ENCODE data around the gene SETBP1. TPM values are rescaled to one million over a fixed set of nuclear protein-coding genes. Genes with fewer than 3 reads are reported as not detected.

The SETBP1 gene
- total and polyA plus RNA-seq, 9 of the 15 experiments (the other 6 are each of a cell fraction or from before 2014, with no cell fraction given) = under 0.01 to 0.13 (median 0.04) TPM

DNA sequence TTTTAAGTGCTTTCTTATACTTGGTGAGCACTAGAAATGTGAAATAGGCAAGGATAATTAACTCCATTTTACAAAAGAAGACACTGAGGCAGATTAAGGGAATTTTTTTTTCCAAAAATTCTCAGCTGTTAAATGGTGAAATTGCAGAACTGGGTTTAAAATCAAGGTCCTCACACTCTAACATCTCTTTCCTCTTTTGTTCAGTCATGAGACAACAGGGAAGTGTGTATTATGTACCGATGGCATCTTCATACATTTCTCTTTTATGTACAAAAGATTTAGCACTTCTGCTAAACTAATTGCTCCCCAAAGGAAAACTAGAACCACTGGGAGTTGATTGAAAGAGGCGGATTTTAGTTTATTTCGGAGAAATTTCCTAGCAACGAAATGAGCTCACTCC is 203.0 kb downstream of the SETBP1 start (continued):
- TF ChIP-seq, protein P1, sequence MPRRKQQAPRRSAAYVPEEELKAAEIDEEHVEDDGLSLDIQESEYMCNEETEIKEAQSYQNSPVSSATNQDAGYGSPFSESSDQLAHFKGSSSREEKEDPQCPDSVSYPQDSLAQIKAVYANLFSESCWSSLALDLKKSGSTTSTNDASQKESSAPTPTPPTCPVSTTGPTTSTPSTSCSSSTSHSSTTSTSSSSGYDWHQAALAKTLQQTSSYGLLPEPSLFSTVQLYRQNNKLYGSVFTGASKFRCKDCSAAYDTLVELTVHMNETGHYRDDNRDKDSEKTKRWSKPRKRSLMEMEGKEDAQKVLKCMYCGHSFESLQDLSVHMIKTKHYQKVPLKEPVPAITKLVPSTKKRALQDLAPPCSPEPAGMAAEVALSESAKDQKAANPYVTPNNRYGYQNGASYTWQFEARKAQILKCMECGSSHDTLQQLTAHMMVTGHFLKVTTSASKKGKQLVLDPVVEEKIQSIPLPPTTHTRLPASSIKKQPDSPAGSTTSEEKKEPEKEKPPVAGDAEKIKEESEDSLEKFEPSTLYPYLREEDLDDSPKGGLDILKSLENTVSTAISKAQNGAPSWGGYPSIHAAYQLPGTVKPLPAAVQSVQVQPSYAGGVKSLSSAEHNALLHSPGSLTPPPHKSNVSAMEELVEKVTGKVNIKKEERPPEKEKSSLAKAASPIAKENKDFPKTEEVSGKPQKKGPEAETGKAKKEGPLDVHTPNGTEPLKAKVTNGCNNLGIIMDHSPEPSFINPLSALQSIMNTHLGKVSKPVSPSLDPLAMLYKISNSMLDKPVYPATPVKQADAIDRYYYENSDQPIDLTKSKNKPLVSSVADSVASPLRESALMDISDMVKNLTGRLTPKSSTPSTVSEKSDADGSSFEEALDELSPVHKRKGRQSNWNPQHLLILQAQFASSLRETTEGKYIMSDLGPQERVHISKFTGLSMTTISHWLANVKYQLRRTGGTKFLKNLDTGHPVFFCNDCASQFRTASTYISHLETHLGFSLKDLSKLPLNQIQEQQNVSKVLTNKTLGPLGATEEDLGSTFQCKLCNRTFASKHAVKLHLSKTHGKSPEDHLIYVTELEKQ (CRISPR knock-in tag; IDR thresholded peaks at IDR 0.05) = no peak

GRCh38 chr18:44884431-44884830 is 203.7 kb downstream of the SETBP1 start:
- H3K4me2 ChIP-seq (ENCODE audit: insufficient read depth, low read length) = no peak overlapping the region
- H3K36me3 ChIP-seq (ENCODE audit: control insufficient read depth, insufficient read depth, low read length) = no peaks in the 10 kb centered on the region
- intact Hi-C loops (cut with micrococcal nuclease) (no loop called here), in situ Hi-C loops (cut with MboI) (no loop called here)
- no peak overlapping the region for H3K9ac ChIP-seq (ENCODE audit: insufficient read depth in 1 of 2, low read depth in 2 of 2, low read length in 2 of 2)
- no TSS peak for BruUV-seq (replicated peaks)
- no peaks in the 10 kb centered on the region for H3K79me2 ChIP-seq (ENCODE audit: control insufficient read depth, insufficient read depth, low read length)
- no peak for ATAC-seq
- no peak for FAIRE-seq
- H2AFZ ChIP-seq (ENCODE audit: low read depth, low read length) = no peak overlapping the region
- H3K9me3 ChIP-seq (replicated peaks; ENCODE audit: control insufficient read depth, insufficient read depth, low read depth, low read length) = no peaks in the 10 kb centered on the region
- H4K20me1 ChIP-seq (replicated peaks; ENCODE audit: control insufficient read depth, insufficient read depth, low read length) = no peaks in the 10 kb centered on the region
- TF ChIP-seq STAT5A (IDR thresholded peaks at IDR 0.05; ENCODE audit: borderline replicate concordance, low read length) (no peak), HSF4 (CRISPR knock-in tag; IDR thresholded peaks at IDR 0.05; ENCODE audit: borderline replicate concordance) (no peak), CCNT2 (IDR thresholded peaks at IDR 0.05; ENCODE audit: borderline replicate concordance, extremely low read depth, insufficient read length, low read depth, low read length) (no peak), ZNF75A (CRISPR knock-in tag; IDR thresholded peaks at IDR 0.05) (no peak), SRSF3 (IDR thresholded peaks at IDR 0.05; ENCODE audit: insufficient read depth, low read length) (no peak), HNRNPLL (IDR thresholded peaks at IDR 0.05; ENCODE audit: low read depth, low read length, poor library complexity, severe bottlenecking) (no peak), MXI1 (IDR thresholded peaks at IDR 0.05; ENCODE audit: low read depth, low read length) (no peak), ETV6 (IDR thresholded peaks at IDR 0.05; ENCODE audit: borderline replicate concordance in 1 of 2, low read depth in 2 of 2, low read length in 1 of 2) (no peak), ETV6 (CRISPR knock-in tag; IDR thresholded peaks at IDR 0.05; ENCODE audit: borderline replicate concordance) (no peak), ZNF197 (CRISPR knock-in tag; IDR thresholded peaks at IDR 0.05; ENCODE audit: low read depth) (no peak), HMGN3 (IDR thresholded peaks at IDR 0.05; ENCODE audit: borderline replicate concordance, extremely low read depth, insufficient read length, low read depth, low read length) (no peak), MAFK (IDR thresholded peaks at IDR 0.05; ENCODE audit: low read length) (no peak)
- no peaks in the 10 kb centered on the region for H3K27me3 ChIP-seq (ENCODE audit: control insufficient read depth in 2 of 2, insufficient read depth in 2 of 2, low read length in 2 of 2)
- H3K9me1 ChIP-seq (ENCODE audit: control insufficient read depth, insufficient read depth, low read length) = no peaks in the 10 kb centered on the region
- CTCF ChIA-PET (ENCODE audit: low intra/inter-chr PET ratio) = no interaction called here
- POLR2A ChIA-PET = no interaction called here
- DNase-seq (ENCODE audit: extremely low read depth in 1 of 4, low spot score in 3 of 4) = no peak
- H3K4me3 ChIP-seq = no peak overlapping the region
- no peak overlapping the region for H3K27ac ChIP-seq (ENCODE audit: extremely low read depth, low read depth, low read length)
- H3K4me1 ChIP-seq (replicated peaks in 1 of 2; ENCODE audit: control insufficient read depth in 2 of 2, insufficient read depth in 2 of 2, low read length in 2 of 2) = no peaks in the 10 kb centered on the region
